Testis (tissue), 3 donors: ENCODE results near the gene PCNX1. TPM values are rescaled to one million over a fixed set of nuclear protein-coding genes. Genes with fewer than 3 reads are reported as not detected.
"Not testable (repeated sequence)": the region's sequence is repeated elsewhere in the genome, so short reads cannot be mapped to it uniquely, and the experiment has no call there.

Experiments used
- DNase-seq: peaks from one replicate; pipeline ENCODE4 v3.0.0-alpha.2; 2019
- H3K27ac ChIP-seq, 2 donors: fragments of 200-600 bp; sonication (generic); one replicate each; pipeline ENCODE4 v1.5.1; 2019
- H3K27me3 ChIP-seq: fragments of 200-600 bp; sonication (generic); one replicate; pipeline ENCODE4 v1.5.1; 2019
- H3K36me3 ChIP-seq: fragments of 200-600 bp; sonication (generic); one replicate; pipeline ENCODE4 v1.5.1; 2017; ENCODE audit warnings: low read depth; ENCODE audit errors: missing control alignments
- H3K4me1 ChIP-seq: fragments of 200-600 bp; sonication (generic); one replicate; pipeline ENCODE4 v1.5.1; 2019
- H3K4me3 ChIP-seq, 2 donors: fragments of 200-600 bp; sonication (generic); one replicate each; pipeline ENCODE4 v1.5.1; 2017 to 2019
- H3K9me3 ChIP-seq: fragments of 200-600 bp; sonication (generic); one replicate; pipeline ENCODE4 v1.5.1; 2017
- POLR2A ChIP-seq: fragments of 450-650 bp; IDR thresholded peaks from one replicate; pipeline ENCODE4 v1.6.1; 2017; ENCODE audit warnings: antibody characterized with exemption, mild to moderate bottlenecking, moderate library complexity
- WGBS, 2 donors: methylation state at CpG; one replicate each; pipeline ENCODE4 v1.1.5; 2018; 5-methylcytosine and 5-hydroxymethylcytosine counted together
- intact Hi-C: fragments of 100-400 bp; cut with DNase I; formaldehyde crosslinking; loops from one replicate; pipeline ENCODE4 v1.15.1; 2023; ENCODE audit warnings: low total_unique reads
- polyA plus RNA-seq: library from polyadenylated mRNA; stranded (reverse); fragments of 350-450 nt; fragmentation: Illumina TruSeq; extraction: RNeasy Lipid Tissue Mini Kit (QIAGEN cat#74804); gene quantifications from one replicate; pipeline ENCODE4 v1.2.3, GENCODE V29; 2014; ENCODE audit warnings: low read depth, low replicate concordance; ENCODE audit not compliant: insufficient read depth
- total RNA-seq, 2 donors: library from RNA; depleted of rRNA; stranded (reverse); fragments of >200 nt; gene quantifications; one replicate each; pipeline ENCODE4 v1.2.3, GENCODE V29; 2016
- TF ChIP-seq, protein P1 (sequence below), 3 experiments: fragments of 450-650 bp in 2 of 3; fragments of 200-600 bp in 1 of 3; sonication (generic) in 1 of 3; IDR thresholded peaks; one replicate each; pipeline ENCODE4 v1.5.1; 2016 to 2019; ENCODE audit warnings: antibody characterized with exemption in 3 of 3, mild to moderate bottlenecking in 2 of 3, moderate library complexity in 1 of 3

Gene PCNX1
- total and polyA plus RNA-seq, 3 donors from 2014 or later = 70.9 to 123 (median 105) TPM

DNA sequence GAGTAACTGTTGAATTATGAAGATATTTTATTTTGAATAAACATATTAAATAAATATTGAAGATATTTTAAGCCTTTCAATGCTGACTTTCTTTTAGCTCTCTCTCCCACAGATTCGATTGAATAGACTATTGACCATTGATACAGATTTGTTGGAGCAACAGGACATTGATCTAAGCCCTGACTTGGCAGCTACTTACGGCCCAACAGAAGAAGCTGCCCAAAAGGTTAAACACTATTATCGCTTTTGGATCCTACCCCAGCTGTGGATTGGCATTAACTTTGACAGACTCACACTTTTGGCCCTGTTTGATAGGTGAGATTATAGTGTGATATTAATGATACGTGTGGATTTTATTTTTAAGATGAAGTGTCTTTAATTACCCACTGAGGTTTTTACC lies 105.6 kb downstream of the PCNX1 start:
- TF ChIP-seq, protein P1, sequence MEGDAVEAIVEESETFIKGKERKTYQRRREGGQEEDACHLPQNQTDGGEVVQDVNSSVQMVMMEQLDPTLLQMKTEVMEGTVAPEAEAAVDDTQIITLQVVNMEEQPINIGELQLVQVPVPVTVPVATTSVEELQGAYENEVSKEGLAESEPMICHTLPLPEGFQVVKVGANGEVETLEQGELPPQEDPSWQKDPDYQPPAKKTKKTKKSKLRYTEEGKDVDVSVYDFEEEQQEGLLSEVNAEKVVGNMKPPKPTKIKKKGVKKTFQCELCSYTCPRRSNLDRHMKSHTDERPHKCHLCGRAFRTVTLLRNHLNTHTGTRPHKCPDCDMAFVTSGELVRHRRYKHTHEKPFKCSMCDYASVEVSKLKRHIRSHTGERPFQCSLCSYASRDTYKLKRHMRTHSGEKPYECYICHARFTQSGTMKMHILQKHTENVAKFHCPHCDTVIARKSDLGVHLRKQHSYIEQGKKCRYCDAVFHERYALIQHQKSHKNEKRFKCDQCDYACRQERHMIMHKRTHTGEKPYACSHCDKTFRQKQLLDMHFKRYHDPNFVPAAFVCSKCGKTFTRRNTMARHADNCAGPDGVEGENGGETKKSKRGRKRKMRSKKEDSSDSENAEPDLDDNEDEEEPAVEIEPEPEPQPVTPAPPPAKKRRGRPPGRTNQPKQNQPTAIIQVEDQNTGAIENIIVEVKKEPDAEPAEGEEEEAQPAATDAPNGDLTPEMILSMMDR (IDR thresholded peaks at IDR 0.05) = no peak
- no peak for TF ChIP-seq POLR2A

DNA sequence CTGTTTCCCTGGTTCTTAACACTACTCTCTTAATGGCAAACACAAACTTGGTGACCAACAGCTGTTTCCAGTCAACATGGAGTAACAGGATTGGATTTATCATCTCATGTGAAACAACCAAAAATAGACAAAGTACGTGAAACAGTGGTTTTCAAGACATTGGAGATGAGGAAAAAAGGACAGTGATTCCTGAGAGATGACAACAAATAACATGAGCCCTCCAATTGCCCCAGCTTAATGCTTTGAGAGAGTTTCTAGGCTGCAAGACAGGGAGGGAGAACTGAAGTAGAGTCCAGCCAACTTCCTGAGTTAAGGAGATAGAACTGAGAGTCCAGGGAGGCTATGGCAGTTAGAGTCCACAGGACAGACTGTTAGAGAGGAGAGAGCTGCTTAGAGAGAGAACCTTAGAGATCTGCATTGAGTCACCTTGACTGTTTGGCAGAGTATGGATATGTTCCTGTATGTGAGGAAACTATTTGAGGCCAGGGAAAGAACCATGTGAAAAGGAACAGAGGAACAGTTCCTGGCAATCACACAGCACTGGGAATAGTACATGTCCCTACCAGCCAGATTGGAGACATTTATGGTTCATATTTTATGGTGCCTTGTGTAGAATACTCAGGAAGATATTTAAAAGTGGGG lies 106.4 kb downstream of the PCNX1 start:
- no peak for DNase-seq
- Histone ChIP-seq H3K36me3 (no peaks in the 10 kb centered on the region), H3K27me3 (no peaks in the 10 kb centered on the region), H3K9me3 (no peaks in the 10 kb centered on the region), H3K4me3 (no peak overlapping the region), H3K27ac (no peak overlapping the region), H3K4me1 (no peaks in the 10 kb centered on the region)
- WGBS, 2 donors = 0 to 20% methylated on average over 1 of the region's 1 CpG
- intact Hi-C loops = no loop called here
- TF ChIP-seq, protein P1 (IDR thresholded peaks at IDR 0.05) = no peak
- no peak for TF ChIP-seq POLR2A

More for the DNA sequence above, 105.6 kb downstream of the PCNX1 start:
- Histone ChIP-seq H3K27me3 (no peaks in the 10 kb centered on the region), H3K27ac (no peak overlapping the region), H3K4me1 (no peaks in the 10 kb centered on the region), H3K9me3 (no peaks in the 10 kb centered on the region), H3K4me3 (no peak overlapping the region), H3K36me3 (no peaks in the 10 kb centered on the region)
- 92 to 96% methylated on average over 4 of the region's 4 CpGs for WGBS, 2 donors
- no peak for DNase-seq
- intact Hi-C loops = no loop called here

DNA sequence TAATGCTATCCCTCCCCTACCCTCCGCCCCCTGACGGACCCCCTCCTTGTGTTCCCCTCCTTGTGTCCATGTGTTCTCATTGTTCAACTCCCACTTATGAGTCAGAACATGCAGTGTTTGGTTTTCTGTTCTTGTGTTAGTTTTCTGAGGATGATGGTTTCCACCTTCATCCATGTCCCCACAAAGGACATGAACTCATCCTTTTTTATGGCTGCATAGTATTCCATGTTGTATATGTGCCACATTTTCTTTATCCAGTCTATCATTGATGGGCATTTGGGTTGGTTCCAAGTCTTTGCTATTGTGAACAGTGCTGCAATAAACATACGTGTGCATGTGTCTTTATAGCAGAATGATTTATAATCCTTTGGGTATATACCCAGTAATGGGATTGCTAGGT lies 112.7 kb downstream of the PCNX1 start:
- H3K4me1 ChIP-seq, intact Hi-C loops, H3K36me3 ChIP-seq, H3K27me3 ChIP-seq, H3K4me3 ChIP-seq, H3K27ac ChIP-seq, DNase-seq, H3K9me3 ChIP-seq: not testable (repeated sequence)
- 94 to 98% methylated on average over 2 to 3 of the region's 3 CpGs for WGBS, 2 donors

DNA sequence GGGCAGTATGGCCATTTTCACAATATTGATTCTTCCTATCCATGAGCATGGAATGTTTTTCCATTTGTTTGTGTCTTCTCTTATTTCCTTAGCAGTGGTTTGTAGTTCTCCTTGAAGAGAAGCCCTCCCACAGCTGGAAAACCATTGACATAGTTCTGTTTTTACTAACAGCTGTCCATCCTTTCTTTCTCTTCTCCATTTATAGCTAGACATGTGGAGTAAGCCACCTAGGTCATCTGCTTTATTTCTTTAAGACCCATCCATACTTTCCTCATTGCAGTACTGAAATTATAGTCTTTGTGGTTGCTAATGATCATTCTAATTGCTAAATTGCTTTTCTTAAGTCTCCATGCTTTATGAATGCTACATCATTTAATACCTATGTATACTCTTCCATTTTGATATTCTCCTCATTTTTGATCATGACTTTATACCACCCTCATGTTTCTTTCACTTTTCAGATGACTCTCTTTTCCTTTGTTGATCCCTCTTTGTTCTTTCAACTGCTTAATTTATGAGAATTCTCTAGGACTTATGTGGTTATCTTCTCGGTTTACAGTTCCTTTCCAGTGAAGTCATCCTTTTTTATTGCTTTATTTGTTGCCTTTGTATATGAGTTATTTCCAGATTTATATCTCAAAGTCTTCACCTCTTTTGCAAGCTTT lies 114.2 kb downstream of the PCNX1 start:
- Histone ChIP-seq H3K4me1 (no peaks in the 10 kb centered on the region), H3K27me3 (no peaks in the 10 kb centered on the region), H3K9me3 (no peaks in the 10 kb centered on the region), H3K36me3 (no peaks in the 10 kb centered on the region), H3K27ac (no peak overlapping the region), H3K4me3 (no peak overlapping the region)
- WGBS, 2 donors = 51 to 84% methylated on average over 1 of the region's 1 CpG
- TF ChIP-seq, protein P1 (IDR thresholded peaks at IDR 0.05) = no peak
- TF ChIP-seq POLR2A = no peak
- DNase-seq = no peak
- intact Hi-C loops = no loop called here

DNA sequence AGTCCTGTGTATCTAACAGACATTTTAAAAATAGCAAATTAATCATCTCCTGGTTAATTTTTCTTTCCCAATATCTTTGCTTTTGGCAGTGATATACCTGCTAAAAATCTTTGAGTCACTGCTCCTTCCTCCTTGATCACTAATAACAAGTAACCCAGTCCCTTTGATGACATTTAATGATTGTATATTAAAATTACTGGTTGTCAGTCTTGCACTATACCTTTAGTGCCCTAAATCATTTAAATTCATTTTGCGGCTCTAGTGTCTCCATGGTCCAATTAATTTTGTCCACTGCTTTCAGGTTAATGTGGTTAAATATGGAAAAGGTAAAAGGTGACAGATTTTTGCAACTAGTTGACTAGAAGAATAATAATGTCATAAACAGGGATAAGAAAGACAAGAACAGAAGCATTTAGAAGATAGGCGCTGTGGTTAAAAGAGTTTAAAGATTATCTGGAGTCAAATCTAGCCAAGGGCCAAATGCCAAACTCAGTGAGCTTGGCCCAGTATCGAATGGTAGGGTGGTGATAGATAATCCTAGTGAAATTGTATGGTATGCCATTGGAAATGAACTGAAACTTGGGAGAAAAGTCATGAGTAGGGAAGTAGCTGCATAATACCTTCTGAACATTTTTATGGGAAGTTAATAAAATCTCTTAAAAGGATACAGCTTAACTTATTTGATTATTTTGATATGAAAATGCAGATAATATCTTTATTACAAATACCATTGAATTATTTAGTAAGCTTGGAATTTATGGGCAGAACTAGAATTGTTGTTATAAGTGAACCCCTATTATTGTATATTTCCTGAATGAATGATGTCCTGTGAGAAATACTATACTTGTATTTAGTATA lies 115.0 kb downstream of the PCNX1 start:
- intact Hi-C loops = no loop called here
- no peak for TF ChIP-seq POLR2A
- TF ChIP-seq, protein P1 (IDR thresholded peaks at IDR 0.05) = no peak
- Histone ChIP-seq H3K27me3 (no peaks in the 10 kb centered on the region), H3K4me3 (no peak overlapping the region), H3K4me1 (no peaks in the 10 kb centered on the region), H3K27ac (no peak overlapping the region), H3K36me3 (no peaks in the 10 kb centered on the region), H3K9me3 (no peaks in the 10 kb centered on the region)
- WGBS, 2 donors = 85 to 96% methylated on average over 3 of the region's 3 CpGs
- no peak for DNase-seq
